Lower leg skin (tissue), 3 donors: ENCODE measurements around the gene BCL2L13.

Experiments
- CTCF ChIP-seq, 3 donors: fragments of 450-650 bp; IDR thresholded peaks; one replicate each; pipeline ENCODE4 v1.5.1; 2016; ENCODE audit warnings: antibody characterized with exemption in 3 of 3, mild to moderate bottlenecking in 3 of 3, moderate library complexity in 2 of 3
- POLR2A ChIP-seq, 2 donors: fragments of 450-650 bp; IDR thresholded peaks; one replicate each; pipeline ENCODE4 v1.6.1; 2016 to 2017; ENCODE audit warnings: antibody characterized with exemption in 2 of 2, mild to moderate bottlenecking in 1 of 2, moderate library complexity in 1 of 2

- TF ChIP-seq POLR2A (IDR thresholded peaks at IDR 0.05) = no peak
- TF ChIP-seq CTCF (IDR thresholded peaks at IDR 0.05) = no peak
Measured at GRCh38 chr22:17742527-17742902, 104.0 kb downstream of the BCL2L13 start.
